ENCODE results near the gene TBC1D22A. TPM values are rescaled to one million over a fixed set of nuclear protein-coding genes. Genes with fewer than 3 reads are reported as not detected.

The TBC1D22A gene
- total and polyA plus RNA-seq, 10 of the 15 experiments (the other 5 are each of a cell fraction or from before 2014, with no cell fraction given), result 0.63 to 44.7 (median 27.4) TPM

DNA sequence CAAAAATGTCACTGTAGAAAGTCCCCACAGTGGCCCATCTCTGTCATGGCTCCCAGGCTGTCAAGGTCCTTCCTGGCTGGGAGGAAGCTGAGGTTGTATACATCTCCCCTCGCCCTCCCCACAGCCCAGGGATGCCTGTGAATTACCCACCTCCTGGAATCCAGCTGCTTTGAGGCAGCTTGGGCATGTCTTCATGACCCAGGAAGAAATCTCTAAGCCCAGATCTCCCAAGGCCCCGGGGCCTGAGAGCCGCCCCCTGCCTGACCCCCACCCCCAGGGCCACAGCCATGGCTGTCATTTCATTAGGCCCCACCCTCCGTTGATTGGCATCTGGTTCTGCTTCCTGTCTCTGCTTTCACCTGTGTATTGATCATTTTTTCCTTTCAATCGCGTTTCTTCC is 207.5 kb downstream of the TBC1D22A start:
- Histone ChIP-seq H3K4me1 (ENCODE audit: control insufficient read depth, insufficient read depth, low read length) (peaks cover 16% of the 10 kb centered on the region), H3K4me2 (ENCODE audit: control insufficient read depth, insufficient read depth) (no peak overlapping the region), H3K9me3 (replicated peaks; ENCODE audit: control insufficient read depth, insufficient read depth, low read length) (no peaks in the 10 kb centered on the region), H3K9ac (ENCODE audit: control insufficient read depth, insufficient read depth, low read length) (no peak overlapping the region), H3K36me3 (ENCODE audit: control insufficient read depth in 2 of 2, insufficient read depth in 2 of 2, low read length in 1 of 2) (peaks cover 0 to 15% of the 10 kb centered on the region in 2 experiments; a peak in 3 of 4 replicates), H3K79me2 (ENCODE audit: control insufficient read depth, insufficient read depth, low read length) (no peaks in the 10 kb centered on the region), H2AFZ (ENCODE audit: control insufficient read depth, low read depth, low read length) (no peak overlapping the region), H3K27me3 (replicated peaks in 1 of 2; ENCODE audit: control insufficient read depth in 2 of 2, insufficient read depth in 2 of 2, low read length in 1 of 2) (no peaks in the 10 kb centered on the region), H3K4me3 (no peak overlapping the region), H3K27ac (ENCODE audit: control insufficient read depth, insufficient read depth) (no peak overlapping the region), H4K20me1 (ENCODE audit: control insufficient read depth, insufficient read depth) (peaks cover 8% of the 10 kb centered on the region; the same call in 1 of the 2 replicates)
- FAIRE-seq (no peak), ATAC-seq (peak; percentile 60), DNase-seq (ENCODE audit: low read depth, low spot score) (no peak)
- TF ChIP-seq MYB (IDR thresholded peaks at IDR 0.05; ENCODE audit: borderline replicate concordance, low read depth, low read length) (no peak), CBFB (IDR thresholded peaks at IDR 0.05; ENCODE audit: low read depth) (no peak), ZZZ3 (IDR thresholded peaks at IDR 0.05; ENCODE audit: control insufficient read depth, insufficient read length, low read depth) (no peak), STAT3 (IDR thresholded peaks at IDR 0.05; ENCODE audit: low read depth, low read length) (no peak), PBX3 (IDR thresholded peaks at IDR 0.05; ENCODE audit: insufficient replicate concordance, low read depth, low read length) (peak; percentile 41), POLR2AphosphoS2 (IDR thresholded peaks at IDR 0.05; ENCODE audit: low read depth, low read length) (no peak), TAF1 (IDR thresholded peaks at IDR 0.05; ENCODE audit: borderline replicate concordance, low read depth, low read length) (no peak), KAT2A (conservative IDR thresholded peaks at IDR 0.05; ENCODE audit: control insufficient read depth, low read depth, low read length) (no peak), NRF1 (conservative IDR thresholded peaks at IDR 0.05; ENCODE audit: low read depth, low read length) (no peak), KDM1A (IDR thresholded peaks at IDR 0.05; ENCODE audit: borderline replicate concordance) (no peak), PKNOX1 (IDR thresholded peaks at IDR 0.05) (peak; percentile 72), POU2F2 (IDR thresholded peaks at IDR 0.05; ENCODE audit: borderline replicate concordance, low read depth, low read length) (no peak)
- TF ChIP-seq, protein P1, sequence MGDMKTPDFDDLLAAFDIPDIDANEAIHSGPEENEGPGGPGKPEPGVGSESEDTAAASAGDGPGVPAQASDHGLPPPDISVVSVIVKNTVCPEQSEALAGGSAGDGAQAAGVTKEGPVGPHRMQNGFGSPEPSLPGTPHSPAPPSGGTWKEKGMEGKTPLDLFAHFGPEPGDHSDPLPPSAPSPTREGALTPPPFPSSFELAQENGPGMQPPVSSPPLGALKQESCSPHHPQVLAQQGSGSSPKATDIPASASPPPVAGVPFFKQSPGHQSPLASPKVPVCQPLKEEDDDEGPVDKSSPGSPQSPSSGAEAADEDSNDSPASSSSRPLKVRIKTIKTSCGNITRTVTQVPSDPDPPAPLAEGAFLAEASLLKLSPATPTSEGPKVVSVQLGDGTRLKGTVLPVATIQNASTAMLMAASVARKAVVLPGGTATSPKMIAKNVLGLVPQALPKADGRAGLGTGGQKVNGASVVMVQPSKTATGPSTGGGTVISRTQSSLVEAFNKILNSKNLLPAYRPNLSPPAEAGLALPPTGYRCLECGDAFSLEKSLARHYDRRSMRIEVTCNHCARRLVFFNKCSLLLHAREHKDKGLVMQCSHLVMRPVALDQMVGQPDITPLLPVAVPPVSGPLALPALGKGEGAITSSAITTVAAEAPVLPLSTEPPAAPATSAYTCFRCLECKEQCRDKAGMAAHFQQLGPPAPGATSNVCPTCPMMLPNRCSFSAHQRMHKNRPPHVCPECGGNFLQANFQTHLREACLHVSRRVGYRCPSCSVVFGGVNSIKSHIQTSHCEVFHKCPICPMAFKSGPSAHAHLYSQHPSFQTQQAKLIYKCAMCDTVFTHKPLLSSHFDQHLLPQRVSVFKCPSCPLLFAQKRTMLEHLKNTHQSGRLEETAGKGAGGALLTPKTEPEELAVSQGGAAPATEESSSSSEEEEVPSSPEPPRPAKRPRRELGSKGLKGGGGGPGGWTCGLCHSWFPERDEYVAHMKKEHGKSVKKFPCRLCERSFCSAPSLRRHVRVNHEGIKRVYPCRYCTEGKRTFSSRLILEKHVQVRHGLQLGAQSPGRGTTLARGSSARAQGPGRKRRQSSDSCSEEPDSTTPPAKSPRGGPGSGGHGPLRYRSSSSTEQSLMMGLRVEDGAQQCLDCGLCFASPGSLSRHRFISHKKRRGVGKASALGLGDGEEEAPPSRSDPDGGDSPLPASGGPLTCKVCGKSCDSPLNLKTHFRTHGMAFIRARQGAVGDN (IDR thresholded peaks at IDR 0.05), result peak; percentile 14; the same call in 1 of the 2 replicates
- no TSS peak for BruUV-seq (replicated peaks)
- ChIA-PET POLR2A (no interaction called here), CTCF (interaction anchor here (2.1 kb wide), 1 partner anchor 211 kb away, joined by 4 read pairs; no protein-coding TSS in a partner anchor), RAD21 (ENCODE audit: unreplicated experiment) (no interaction called here), SMC1A (ENCODE audit: uncharacterized antibody, unreplicated experiment) (no interaction called here)
- whole genome bisulfite sequencing (ENCODE audit: insufficient coverage, insufficient replicate concordance, low lambda C conversion rate, missing lambda C conversion rate), result 75% methylated on average over 6 of the region's 6 CpGs
- in situ Hi-C loops (cut with MboI), result no loop called here
- intact Hi-C loops (cut with micrococcal nuclease; ENCODE audit: unreplicated experiment), result loop anchor here (5.0 kb wide), 1 partner anchor 32 kb away; no protein-coding TSS in a partner anchor

Measured in GM12878 (cell line).